GM10266 (cell line): Measurements from ENCODE around the gene RNF121.
"Not testable (repeated sequence)": the region's sequence is repeated elsewhere in the genome, so short reads cannot be mapped to it uniquely, and the experiment has no call there.

Experiments
- DNase-seq: peaks from one replicate; pipeline ENCODE4 v3.0.0; 2012; ENCODE audit errors: extremely low spot score
- TF ChIP-seq, protein P1 (sequence below): IDR thresholded peaks from 2 replicates; pipeline ENCODE4 v1.5.1; 2012; ENCODE audit warnings: mild to moderate bottlenecking, low read depth; ENCODE audit not compliant: control insufficient read depth, insufficient read depth; ENCODE audit errors: missing control alignments

Gene RNF121

DNA sequence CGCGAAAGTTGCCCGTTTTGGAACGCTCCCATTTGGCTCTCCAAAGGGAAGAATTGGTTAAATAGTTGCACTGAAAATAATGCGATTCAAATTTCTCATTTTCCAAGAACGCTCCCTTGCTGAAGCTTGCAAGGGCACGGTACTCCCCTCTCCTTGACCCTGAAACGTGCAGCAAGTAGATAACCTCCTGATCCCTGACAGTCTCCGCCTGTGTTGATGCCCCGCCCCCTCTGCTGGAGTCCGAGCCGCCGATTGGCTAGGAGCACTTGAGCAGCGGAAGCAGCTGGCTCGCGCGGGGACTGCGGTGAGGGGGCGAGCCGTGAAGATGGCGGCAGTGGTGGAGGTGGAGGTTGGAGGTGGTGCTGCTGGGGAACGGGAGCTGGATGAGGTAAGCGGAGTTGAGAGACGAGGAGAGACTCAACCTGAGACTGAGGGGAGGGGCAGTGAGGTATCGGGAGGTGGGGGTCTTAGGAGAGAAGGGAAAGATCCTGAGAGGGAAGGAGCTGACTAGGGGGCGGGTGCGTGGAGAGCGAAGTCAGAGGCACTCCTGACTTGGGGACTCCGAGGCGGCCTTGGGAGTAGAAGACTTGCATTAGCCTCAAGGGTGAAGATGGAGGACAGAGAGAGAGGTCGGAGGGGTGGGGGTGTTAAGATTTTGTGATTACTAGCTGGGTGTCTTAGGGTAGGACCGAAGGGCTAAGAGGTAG, at the start of gene RNF121:
Gene RNF121, plus strand, starts transcription at position 310 of the 707 bp plus-strand sequence. Its CDS starts 16 bp downstream, at position 326.
- TF ChIP-seq, protein P1, sequence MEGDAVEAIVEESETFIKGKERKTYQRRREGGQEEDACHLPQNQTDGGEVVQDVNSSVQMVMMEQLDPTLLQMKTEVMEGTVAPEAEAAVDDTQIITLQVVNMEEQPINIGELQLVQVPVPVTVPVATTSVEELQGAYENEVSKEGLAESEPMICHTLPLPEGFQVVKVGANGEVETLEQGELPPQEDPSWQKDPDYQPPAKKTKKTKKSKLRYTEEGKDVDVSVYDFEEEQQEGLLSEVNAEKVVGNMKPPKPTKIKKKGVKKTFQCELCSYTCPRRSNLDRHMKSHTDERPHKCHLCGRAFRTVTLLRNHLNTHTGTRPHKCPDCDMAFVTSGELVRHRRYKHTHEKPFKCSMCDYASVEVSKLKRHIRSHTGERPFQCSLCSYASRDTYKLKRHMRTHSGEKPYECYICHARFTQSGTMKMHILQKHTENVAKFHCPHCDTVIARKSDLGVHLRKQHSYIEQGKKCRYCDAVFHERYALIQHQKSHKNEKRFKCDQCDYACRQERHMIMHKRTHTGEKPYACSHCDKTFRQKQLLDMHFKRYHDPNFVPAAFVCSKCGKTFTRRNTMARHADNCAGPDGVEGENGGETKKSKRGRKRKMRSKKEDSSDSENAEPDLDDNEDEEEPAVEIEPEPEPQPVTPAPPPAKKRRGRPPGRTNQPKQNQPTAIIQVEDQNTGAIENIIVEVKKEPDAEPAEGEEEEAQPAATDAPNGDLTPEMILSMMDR: no peak
- DNase-seq: peak; percentile 89

- not testable (repeated sequence) for DNase-seq
Measured at GRCh38 chr11:71885806-71886205, 43.0 kb upstream of the RNF121 start.

GRCh38 chr11:71888335-71889010, 40.4 kb upstream of the RNF121 start:
- DNase-seq: not testable (repeated sequence)

GRCh38 chr11:71889181-71889872, 39.5 kb upstream of the RNF121 start:
- DNase-seq: not testable (repeated sequence)

GRCh38 chr11:71895961-71896360, 32.9 kb upstream of the RNF121 start:
- DNase-seq: no peak
- TF ChIP-seq, protein P1: no peak

GRCh38 chr11:71901137-71901536, 27.7 kb upstream of the RNF121 start:
- DNase-seq: not testable (repeated sequence)

GRCh38 chr11:71908218-71908617, 20.6 kb upstream of the RNF121 start:
- no peak for DNase-seq
- TF ChIP-seq, protein P1: no peak

- not testable (repeated sequence) for DNase-seq
Measured at GRCh38 chr11:71910775-71911174, 18.1 kb upstream of the RNF121 start.

GRCh38 chr11:71911321-71911985, 17.4 kb upstream of the RNF121 start:
- TF ChIP-seq, protein P1: peak; percentile 39

GRCh38 chr11:71911986-71912340, 16.9 kb upstream of the RNF121 start:
- not testable (repeated sequence) for DNase-seq

More at GRCh38 chr11:71911321-71911985, 17.4 kb upstream of the RNF121 start:
- DNase-seq: not testable (repeated sequence)
